ENCODE data around the gene CFAP299. TPM values are rescaled to one million over a fixed set of nuclear protein-coding genes. Genes with fewer than 3 reads are reported as not detected.

Gene CFAP299
- total RNA-seq, 2 donors from 2014 or later: not detected

DNA sequence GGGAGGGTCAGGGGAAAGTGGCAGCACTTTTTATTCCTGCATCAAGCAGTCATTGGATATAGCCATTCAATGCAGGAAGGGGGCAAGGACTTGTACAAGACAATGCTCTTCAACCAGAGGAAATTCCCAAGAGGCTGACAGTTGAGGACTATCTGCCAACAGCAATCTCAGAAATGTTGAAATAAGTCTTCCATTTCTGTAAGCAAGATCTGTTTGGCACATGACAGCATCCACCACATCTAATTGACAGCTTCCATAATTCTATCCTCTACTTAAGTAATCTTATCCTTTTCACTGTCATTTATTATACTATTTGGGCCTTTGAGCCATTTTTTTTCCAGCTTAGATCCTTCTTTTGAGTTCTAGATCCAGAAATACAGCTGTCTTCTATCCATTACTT, 110.7 kb downstream of the CFAP299 start:
- no peak overlapping the region for H3K4me3 Mint-ChIP-seq
- H3K27me3 Mint-ChIP-seq (ENCODE audit: insufficient read depth): peaks cover 2% of the 10 kb centered on the region
- H3K9me3 ChIP-seq (ENCODE audit: control insufficient read depth, low read length): no peaks in the 10 kb centered on the region
- no peak for TF ChIP-seq CTCF (conservative IDR thresholded peaks at IDR 0.05)
- no peaks in the 10 kb centered on the region for H3K27me3 ChIP-seq (ENCODE audit: control insufficient read depth, insufficient read depth, low read length, poor library complexity, severe bottlenecking)
- H3K9ac ChIP-seq (ENCODE audit: extremely low read depth, low read length, poor library complexity, severe bottlenecking): no peak overlapping the region
- H3K4me1 Mint-ChIP-seq: no peaks in the 10 kb centered on the region
- no peak overlapping the region for H3K27ac ChIP-seq (ENCODE audit: low read depth, low read length)
- no peak for DNase-seq
- H3K36me3 Mint-ChIP-seq (ENCODE audit: low read depth): no peaks in the 10 kb centered on the region
- H3K36me3 ChIP-seq (ENCODE audit: control insufficient read depth, insufficient read depth, low read length): no peaks in the 10 kb centered on the region
- H3K4me3 ChIP-seq (ENCODE audit: low read length): no peak overlapping the region
- H3K9me3 Mint-ChIP-seq: peaks cover 18% of the 10 kb centered on the region
- H3K4me1 ChIP-seq (ENCODE audit: control insufficient read depth, insufficient read depth, low read length): no peaks in the 10 kb centered on the region
- H3K27ac Mint-ChIP-seq: no peak overlapping the region

GRCh38 chr4:80446664-80447063, 111.1 kb downstream of the CFAP299 start:
- TF ChIP-seq CTCF (conservative IDR thresholded peaks at IDR 0.05): no peak
- Histone ChIP-seq H3K4me3 (ENCODE audit: low read length) (no peak overlapping the region), H3K4me1 (ENCODE audit: control insufficient read depth, insufficient read depth, low read length) (no peaks in the 10 kb centered on the region), H3K36me3 (ENCODE audit: control insufficient read depth, insufficient read depth, low read length) (no peaks in the 10 kb centered on the region), H3K9me3 (ENCODE audit: control insufficient read depth, low read length) (no peaks in the 10 kb centered on the region), H3K9ac (ENCODE audit: extremely low read depth, low read length, poor library complexity, severe bottlenecking) (no peak overlapping the region), H3K27ac (ENCODE audit: low read depth, low read length) (no peak overlapping the region), H3K27me3 (ENCODE audit: control insufficient read depth, insufficient read depth, low read length, poor library complexity, severe bottlenecking) (no peaks in the 10 kb centered on the region)
- WGBS, 2 experiments (ENCODE audit: insufficient coverage in 1 of 2, insufficient read length in 1 of 2): 100% methylated on average over 1 of the region's 1 CpG; no CpG with 5 or more reads in 1 of the 2 experiments
- Mint-ChIP-seq H3K27me3 (ENCODE audit: insufficient read depth) (peaks cover 2% of the 10 kb centered on the region), H3K9me3 (peaks cover 18% of the 10 kb centered on the region), H3K36me3 (ENCODE audit: low read depth) (no peaks in the 10 kb centered on the region), H3K27ac (no peak overlapping the region), H3K4me1 (no peaks in the 10 kb centered on the region), H3K4me3 (no peak overlapping the region)
- no peak for DNase-seq

- Mint-ChIP-seq H3K36me3 (ENCODE audit: low read depth) (no peaks in the 10 kb centered on the region), H3K4me1 (no peaks in the 10 kb centered on the region), H3K9me3 (peaks cover 12% of the 10 kb centered on the region), H3K27ac (no peak overlapping the region), H3K4me3 (no peak overlapping the region), H3K27me3 (ENCODE audit: insufficient read depth) (peaks cover 2% of the 10 kb centered on the region)
- H3K27me3 ChIP-seq (ENCODE audit: control insufficient read depth, insufficient read depth, low read length, poor library complexity, severe bottlenecking): no peaks in the 10 kb centered on the region
- H3K27ac ChIP-seq (ENCODE audit: low read depth, low read length): no peak overlapping the region
- H3K9ac ChIP-seq (ENCODE audit: extremely low read depth, low read length, poor library complexity, severe bottlenecking): no peak overlapping the region
- no peak for DNase-seq
- no peaks in the 10 kb centered on the region for H3K36me3 ChIP-seq (ENCODE audit: control insufficient read depth, insufficient read depth, low read length)
- no peaks in the 10 kb centered on the region for H3K4me1 ChIP-seq (ENCODE audit: control insufficient read depth, insufficient read depth, low read length)
- 95 to 96% methylated on average over 4 to 9 of the region's 9 CpGs for WGBS, 2 experiments (ENCODE audit: insufficient coverage in 1 of 2, insufficient read length in 1 of 2)
- H3K9me3 ChIP-seq (ENCODE audit: control insufficient read depth, low read length): no peaks in the 10 kb centered on the region
- no peak overlapping the region for H3K4me3 ChIP-seq (ENCODE audit: low read length)
- no peak for TF ChIP-seq CTCF (conservative IDR thresholded peaks at IDR 0.05)
These were observed 112.0 kb downstream of the CFAP299 start for GRCh38 chr4:80447493-80447892.

Data from endodermal cell (in vitro differentiated cells).